VCaP (cell line): ENCODE results near the gene ZNF138.
"Not testable (repeated sequence)": the region's sequence is repeated elsewhere in the genome, so short reads cannot be mapped to it uniquely, and the experiment has no call there.

ENCODE experiments used
- H3K27ac ChIP-seq: fragments of 450-650 bp; 2 replicates; pipeline ENCODE4 v1.5.1; 2017
- CTCF ChIP-seq: fragments of 450-650 bp; conservative IDR thresholded peaks from 2 replicates; pipeline ENCODE4 v1.5.1; 2017; ENCODE audit warnings: mild to moderate bottlenecking, moderate library complexity

ZNF138 gene

GRCh38 chr7:64807731-64808365 lies 13.6 kb downstream of the ZNF138 start:
- TF ChIP-seq CTCF = no peak
- no peak overlapping the region for H3K27ac ChIP-seq

- TF ChIP-seq CTCF = no peak
- no peak overlapping the region for H3K27ac ChIP-seq
Measured at GRCh38 chr7:64811767-64812166, 17.5 kb downstream of the ZNF138 start.

- no peak for TF ChIP-seq CTCF
- no peak overlapping the region for H3K27ac ChIP-seq
Measured at GRCh38 chr7:64830926-64831325, 36.7 kb downstream of the ZNF138 start.

- TF ChIP-seq CTCF = no peak
- H3K27ac ChIP-seq = no peak overlapping the region
Measured at GRCh38 chr7:64832136-64832535, 37.9 kb downstream of the ZNF138 start.

- no peak for TF ChIP-seq CTCF
- H3K27ac ChIP-seq = no peak overlapping the region
Measured at GRCh38 chr7:64834989-64835388, 40.8 kb downstream of the ZNF138 start.

- not testable (repeated sequence) for H3K27ac ChIP-seq
Measured at GRCh38 chr7:64835856-64836255, 41.6 kb downstream of the ZNF138 start.

GRCh38 chr7:64838051-64838450 lies 43.8 kb downstream of the ZNF138 start:
- H3K27ac ChIP-seq = not testable (repeated sequence)

GRCh38 chr7:64838691-64839090 lies 44.5 kb downstream of the ZNF138 start:
- no peak overlapping the region for H3K27ac ChIP-seq
- TF ChIP-seq CTCF = no peak

- no peak for TF ChIP-seq CTCF
- no peak overlapping the region for H3K27ac ChIP-seq
Measured at GRCh38 chr7:64839910-64840309, 45.7 kb downstream of the ZNF138 start.
